Stimulated activated CD4-positive, alpha-beta T cell treated with anti-CD3 and anti-CD28 coated beads, Interleukin-15, amount 100 ng/mL, for 1 hour (primary cell): ENCODE measurements around the gene GLOD4.

Source experiments
- DNase-seq, 2 donors: peaks; one replicate each; pipeline ENCODE4 v3.0.0-alpha.2; 2020; ENCODE audit warnings: low read depth in 1 of 2, low spot score in 1 of 2

The GLOD4 gene

DNA sequence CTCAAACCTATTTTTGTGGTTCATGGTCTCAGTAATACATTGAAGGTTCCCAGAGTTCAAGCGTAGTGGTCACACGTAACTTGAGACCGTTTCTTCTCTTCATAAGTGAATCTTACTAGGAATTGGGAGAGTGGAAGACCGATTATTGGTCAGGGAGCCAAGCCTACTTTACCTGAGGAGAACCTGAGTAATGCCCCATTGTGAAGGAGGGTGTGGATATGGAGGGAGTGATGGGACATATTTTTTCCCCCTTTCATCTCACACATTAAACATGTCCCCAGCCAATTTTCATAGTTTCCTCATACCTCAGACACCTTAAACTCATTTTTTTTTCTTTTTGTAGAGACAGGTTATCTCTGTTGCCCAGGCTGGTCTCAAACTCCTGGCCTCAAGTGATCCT is 38.9 kb downstream of the GLOD4 start:
- no peak for DNase-seq

DNA sequence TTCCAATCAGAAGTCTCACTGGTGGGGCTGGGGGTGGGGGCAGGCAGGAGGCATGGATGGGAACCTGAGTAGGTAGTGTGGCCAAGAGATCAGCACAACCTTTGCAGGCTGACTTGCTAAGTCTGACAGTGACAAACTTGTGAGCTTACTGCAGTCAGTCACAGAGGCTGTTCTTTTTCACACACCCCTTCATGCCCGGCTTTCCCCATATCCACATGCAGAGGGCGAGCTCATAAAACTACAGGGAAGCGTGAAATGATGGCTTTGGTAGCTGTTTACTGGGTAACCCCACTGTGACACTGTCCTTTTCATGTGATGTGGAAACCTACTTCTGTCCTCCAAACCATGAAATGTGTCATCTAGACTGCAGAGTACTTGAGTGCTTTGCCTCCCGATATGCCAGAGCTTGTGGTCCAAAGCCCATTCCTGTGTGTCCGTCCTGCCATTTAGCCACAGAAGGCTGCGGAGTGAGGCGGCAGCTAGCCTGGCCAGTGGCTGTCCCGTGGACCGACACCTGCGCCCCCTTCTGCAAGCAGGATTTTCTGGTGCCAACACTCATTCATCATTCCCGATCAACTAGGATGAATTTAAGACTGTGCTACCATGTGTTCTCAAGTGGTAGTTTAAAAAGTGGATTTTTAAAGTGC is 39.8 kb downstream of the GLOD4 start:
- no peak for DNase-seq

DNA sequence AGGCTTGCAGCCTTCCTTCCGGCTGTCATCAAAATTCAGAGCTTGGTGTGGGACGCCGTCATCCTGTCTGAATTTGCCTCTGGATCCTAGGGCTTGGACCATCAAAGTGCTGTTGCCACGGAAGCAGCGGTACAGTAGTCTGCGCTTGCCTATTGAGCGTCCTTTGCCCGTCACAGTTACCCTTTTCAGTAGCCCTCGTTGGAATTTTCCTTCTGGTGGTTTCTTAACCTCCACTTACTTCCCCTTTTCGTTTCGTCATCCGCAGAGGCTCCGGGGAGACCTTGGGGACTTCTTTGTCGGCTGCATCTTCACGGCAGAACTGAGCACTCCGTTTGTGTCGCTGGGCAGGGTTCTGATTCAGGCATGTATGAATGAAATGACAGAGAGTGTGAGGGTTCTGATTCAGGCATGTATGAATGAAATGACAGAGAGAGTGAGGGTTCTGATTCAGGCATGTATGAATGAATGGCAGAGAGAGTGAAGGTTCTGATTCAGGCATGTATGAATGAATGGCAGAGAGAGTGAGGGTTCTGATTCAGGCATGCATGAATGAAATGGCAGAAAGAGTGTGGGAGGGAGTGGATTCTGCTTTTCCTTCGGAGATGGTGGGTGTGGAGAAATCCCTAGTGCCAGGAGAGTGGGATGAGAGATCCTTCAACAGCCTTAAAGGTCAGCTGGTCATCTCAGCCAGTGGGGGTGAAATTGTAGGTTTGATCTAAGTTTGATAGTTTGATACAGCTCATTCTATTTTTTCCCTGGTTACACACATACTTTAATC is 41.7 kb downstream of the GLOD4 start:
- DNase-seq = no peak

DNA sequence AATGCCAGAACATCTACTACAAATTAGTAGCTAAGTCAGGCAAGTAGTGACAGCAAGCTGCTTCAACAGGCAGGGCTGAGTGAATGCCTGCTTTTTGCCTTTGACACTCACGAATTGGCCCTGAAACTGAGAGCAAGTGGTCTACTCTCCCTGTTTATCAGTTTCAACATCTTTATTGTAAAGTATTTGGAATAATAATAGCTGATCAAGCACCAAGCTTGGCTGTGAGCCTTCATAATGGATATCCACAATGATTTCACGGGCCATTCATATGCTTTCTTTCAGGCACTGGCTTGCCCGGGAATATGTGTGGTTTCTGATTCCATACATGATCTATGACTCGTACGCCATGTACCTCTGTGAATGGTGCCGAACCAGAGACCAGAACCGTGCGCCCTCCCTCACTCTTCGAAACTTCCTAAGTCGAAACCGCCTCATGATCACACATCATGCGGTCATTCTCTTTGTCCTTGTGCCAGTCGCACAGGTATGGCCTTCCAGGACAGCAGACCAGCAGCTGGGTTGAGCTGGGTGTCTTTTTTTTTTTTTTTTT is 44.4 kb downstream of the GLOD4 start:
- DNase-seq = no peak

DNA sequence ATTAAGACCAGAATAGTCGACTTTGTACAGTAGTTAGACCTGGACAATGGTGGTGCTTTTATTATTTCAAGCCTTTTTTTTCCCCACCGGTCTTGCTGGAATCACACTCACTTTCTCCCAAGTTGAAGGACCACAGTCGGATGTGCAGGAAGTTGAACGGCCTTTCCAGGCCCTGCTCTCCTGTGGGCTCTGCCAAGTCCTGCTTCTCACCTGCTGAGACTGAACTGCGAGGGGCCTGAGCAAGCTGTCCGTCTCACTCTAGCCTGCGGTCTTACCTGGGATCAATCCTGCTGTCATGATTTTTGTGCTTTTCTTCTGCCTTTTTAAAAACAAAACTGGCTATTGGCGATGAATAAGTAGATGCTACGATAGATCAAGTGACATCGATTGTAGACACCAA is 48.3 kb downstream of the GLOD4 start:
- DNase-seq = no peak

DNA sequence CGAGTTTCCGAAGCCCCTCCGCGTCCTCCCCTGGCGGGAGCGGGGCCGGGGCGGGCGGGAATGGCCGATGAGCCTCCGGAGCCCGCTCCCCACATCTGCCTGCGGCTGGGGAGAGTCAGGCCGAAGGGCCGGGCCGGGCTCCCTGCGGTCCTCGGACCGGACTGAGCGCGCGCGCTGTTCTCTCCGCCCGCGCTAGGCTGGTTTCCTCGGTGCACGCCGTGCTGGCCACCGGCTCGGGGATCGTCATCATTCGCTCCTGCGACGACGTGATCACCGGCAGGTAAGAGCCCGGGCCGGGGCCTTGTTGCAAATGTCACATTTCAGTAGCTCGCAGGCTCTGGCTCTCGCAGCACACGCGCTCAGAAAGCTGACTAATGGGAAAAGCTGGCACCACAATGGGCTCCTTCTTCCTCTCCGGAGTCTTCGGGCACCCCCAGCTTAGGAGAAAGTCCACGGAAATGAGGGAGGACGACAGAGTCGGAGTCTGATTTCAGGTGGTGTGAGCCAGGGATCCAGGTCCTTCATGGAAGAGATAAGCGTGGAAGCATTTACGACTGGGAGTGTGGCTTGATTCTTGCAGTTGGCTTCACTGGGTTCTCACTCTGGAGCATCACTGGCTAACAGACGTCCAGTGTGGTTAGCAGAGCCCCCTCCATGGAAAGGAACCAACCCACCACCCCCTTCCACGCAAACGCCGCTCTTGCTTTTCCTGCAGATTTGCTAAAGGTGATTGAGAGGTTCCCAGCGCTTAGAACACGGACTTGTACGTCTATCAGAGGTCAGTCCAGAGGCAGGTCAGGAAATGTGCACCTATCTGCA is 49.0 kb downstream of the GLOD4 start:
- no peak for DNase-seq

DNA sequence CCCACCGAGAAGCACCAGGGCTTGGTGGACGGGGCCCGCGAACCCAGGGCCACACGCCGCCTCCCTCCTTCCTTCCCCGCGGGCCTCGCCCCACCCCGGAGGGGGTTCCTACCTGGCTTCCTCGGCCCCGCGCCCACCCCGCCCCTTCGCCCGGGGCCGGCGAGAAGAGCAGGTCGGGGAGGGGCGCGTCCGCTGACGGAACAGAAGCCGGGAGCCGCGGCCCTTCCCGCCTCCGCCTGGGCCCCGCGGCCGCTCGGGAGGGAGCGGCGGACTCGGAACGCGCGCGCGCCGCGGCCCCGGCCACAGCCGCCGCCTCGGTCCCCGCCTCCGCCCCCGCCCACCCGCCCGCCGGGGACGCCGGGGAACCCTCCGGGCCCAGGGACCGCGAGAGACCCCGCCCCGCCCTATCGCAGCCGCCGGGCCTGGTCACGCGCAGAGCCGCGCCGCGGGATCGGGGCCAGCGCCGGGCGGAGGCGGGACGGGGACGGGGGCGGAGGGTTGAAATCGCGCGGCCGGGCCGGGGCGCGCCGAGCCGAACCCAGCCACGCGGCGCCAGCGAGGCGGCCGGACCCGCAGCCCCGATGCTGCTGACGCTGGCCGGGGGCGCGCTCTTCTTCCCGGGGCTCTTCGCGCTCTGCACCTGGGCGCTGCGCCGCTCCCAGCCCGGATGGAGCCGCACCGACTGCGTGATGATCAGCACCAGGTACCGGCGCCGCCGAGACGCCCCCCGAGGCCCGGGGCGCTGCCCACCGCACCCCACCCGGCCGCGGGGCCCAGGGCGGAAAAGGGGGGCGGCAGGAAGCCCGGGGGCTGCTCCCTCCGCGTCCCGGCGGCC is 49.8 kb downstream of the GLOD4 start, which contains the start of gene TLCD3A:
TSS of gene TLCD3A (plus strand) at position 530 of the 835 bp plus-strand sequence. CDS start at position 582, 52 bp downstream.
- DNase-seq = peak in 1 of 2 donors; percentile 25

DNA sequence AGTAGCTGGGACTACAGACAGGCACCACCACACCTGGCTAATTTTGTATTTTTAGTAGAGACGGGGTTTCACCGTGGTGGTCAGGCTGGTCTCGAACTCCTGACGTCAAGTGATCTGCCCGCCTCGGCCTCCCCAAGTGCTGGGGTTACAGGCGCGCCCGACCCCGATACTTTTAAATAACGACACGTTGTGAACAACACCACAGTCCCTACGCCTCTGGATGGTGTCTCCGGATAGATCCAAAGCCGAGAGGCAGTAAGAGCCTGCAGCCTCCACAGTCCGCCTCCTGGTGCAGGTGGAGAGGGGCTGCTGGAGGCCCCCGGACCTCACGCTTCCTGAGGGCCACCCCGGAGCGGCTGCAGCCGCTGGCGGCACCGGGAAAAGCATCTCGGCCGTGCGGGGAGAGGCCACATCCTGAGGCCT is 50.4 kb downstream of the GLOD4 start:
- no peak for DNase-seq

DNA sequence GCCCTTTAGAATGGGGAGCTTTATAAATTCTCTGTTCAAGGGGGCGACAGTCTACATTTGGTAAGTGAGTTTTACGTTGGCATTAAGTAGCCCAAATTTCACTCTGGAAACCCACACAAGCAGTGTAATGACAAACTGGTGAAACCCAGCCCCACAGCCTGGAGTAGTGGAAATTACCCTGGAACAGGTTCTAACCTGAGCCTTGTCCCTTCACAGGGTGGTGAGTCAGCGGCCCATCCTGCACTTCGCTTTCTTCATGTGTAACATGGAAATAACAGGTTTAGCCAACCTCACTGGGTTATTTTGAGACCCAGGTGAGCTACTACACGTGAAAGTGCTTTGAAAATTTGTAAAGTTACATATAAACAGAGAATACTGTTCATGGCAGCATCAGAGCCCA is 53.2 kb downstream of the GLOD4 start:
- DNase-seq = no peak

DNA sequence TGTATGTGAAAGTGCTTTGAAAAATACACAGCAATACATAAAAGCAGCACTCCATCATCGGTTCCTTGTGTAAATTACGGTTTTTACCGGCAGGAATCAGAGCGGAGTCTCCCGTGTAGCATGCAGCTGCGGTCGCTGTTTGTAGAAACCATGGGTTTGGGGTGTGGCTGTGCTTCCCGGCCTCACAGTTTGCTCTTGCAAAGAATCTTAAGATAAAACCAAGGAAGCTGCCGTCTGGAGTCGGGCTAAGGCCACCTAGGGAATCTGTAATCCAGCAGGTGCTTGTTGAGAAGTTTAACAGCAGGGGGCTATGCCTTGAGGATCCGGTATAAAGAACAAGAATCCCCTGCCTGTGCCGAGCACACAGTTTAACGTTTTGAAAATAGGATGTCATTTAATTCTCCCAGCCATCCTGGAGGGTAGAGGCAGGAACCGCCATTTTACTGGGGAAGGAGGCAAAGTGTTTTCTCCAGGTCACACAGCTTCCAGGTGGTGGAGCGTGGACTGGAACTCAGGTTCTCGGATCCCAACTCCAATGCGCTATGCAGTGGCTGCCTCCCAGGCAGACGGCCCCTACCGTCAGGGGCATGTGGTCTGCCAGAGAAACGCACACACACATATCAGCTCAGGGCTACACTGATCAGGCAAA is 55.7 kb downstream of the GLOD4 start:
- no peak for DNase-seq

DNA sequence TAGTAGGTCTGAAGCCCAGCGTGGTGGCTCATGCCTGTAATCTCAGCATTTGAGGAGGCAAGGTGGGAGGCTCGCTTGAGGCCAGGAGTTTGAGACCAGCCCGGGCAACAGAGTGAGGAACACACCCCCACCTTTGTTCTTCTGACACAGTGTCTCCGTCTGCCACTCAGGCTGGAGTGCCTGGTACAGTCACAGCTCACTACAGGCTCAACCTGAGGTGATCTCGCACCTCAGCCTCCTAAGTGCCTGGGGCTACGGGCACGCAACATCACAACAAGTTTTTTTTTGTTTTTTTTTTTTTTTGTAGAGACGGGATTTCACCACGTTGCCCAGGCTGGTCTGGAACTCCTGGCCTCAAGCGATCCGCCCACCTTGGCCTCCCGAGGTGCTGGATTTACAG is 56.3 kb downstream of the GLOD4 start:
- DNase-seq = no peak

DNA sequence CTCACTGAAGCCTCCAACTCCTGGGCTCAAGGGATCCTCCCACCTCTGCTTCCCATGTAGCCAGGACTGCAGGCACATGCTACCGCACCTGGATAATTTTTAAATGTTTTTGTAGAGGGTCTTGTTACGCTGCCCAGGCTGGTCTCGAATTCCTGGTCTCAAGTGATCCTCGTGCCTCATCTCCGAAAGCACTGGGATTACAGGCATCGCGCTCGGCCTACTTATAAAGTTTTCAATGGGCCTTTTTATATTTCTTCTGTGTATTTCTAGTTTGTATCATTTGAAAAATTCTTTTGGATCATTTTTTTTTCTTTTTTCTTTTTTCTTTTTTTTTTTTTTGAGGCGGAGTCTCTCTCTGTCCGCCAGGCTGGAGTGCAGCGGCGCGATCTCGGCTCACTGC is 57.0 kb downstream of the GLOD4 start:
- no peak for DNase-seq

DNA sequence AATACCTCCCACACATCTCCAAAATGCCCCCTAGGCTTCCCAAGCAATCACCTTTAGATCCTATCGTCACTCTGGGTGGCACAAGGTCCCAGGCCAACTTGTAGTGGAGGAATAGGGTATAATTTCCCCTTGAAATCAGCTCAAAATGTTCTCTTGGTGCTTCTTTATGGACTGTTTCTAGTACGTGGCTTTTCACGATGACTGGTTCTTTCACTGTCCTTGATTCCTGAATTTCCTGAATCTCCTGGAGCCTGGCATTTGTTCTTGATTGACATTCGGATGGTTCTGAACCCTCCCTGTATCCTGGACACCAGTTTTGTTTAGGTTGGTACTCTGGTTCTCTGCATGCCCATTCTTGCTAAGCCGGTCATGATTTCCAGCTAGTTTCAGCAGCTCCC is 60.5 kb downstream of the GLOD4 start:
- DNase-seq = no peak

DNA sequence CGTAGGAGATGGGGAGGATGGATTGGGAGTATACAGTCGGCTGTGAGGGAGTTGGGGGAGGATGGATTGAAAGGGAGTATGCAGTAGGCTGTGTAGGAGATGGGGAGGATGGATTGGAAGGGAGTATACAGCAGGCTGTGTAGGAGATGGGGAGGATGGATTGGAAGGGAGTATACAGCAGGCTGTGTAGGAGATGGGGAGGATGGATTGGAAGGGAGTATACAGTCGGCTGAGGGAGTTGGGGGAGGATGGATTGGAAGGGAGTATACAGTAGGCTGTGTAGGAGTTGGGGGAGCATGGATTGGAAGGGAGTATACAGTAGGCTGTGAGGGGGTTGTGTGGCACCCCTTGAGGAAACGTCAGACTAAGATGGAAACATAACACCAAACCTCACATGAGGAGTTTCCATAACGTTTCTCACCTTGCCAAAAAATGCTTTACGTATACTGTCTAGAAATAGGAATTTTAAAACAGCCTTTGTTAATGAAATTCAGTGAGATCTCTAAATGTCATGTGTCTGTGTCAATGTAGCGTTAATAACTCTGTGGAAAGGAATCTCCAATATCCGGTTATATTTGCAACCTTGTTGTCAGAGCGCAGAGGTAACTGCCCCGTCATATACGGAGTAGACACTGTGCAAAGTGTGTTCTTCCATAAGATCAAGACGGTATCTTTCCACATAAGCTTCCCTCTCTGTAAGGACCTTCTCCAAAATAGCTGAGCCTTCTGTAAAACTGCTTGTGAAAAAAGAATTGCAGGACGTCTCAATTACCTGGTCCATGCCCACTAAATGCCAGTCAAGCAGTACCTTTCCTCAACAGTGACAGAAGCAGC is 61.2 kb downstream of the GLOD4 start:
- no peak for DNase-seq

DNA sequence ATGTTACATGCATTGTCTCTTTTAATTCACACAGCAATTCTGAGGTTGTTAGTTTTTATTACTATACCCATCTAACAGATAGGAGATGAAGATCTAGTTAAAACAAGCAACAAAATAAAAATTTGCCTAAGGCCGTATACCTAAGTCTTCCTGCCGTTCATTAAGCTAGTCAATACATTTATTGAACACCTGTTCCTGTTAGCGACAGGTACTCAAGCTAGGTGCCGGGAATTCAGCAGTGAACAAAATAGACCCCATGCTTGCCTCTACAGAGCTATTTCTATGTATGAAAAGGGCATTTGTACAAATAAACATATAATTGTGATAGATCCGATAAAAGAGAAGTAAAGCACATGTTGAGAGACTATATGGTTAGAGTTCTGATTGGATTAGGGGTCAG is 64.0 kb downstream of the GLOD4 start:
- no peak for DNase-seq
